Upper lobe of right lung (tissue), 1 donor: ENCODE data around the gene CYREN. TPM values are rescaled to one million over a fixed set of nuclear protein-coding genes. Genes with fewer than 3 reads are reported as not detected.
"Not testable (repeated sequence)": the region's sequence is repeated elsewhere in the genome, so short reads cannot be mapped to it uniquely, and the experiment has no call there.

Source experiments
- ATAC-seq: fragments of 200-7000 bp; cut with Tn5 transposase; one replicate; pipeline ENCODE4 v1.9.1; 2020; ENCODE audit warnings: mild to moderate bottlenecking, moderate library complexity
- DNase-seq: peaks from one replicate; pipeline ENCODE4 v3.0.0-alpha.2; 2020
- H3K27ac ChIP-seq: fragments of 200-600 bp; one replicate; pipeline ENCODE4 v1.8.0; 2022
- H3K27me3 ChIP-seq: fragments of 200-600 bp; one replicate; pipeline ENCODE4 v1.8.0; 2022; ENCODE audit warnings: mild to moderate bottlenecking
- H3K36me3 ChIP-seq: fragments of 200-600 bp; one replicate; pipeline ENCODE4 v1.8.0; 2022
- H3K4me1 ChIP-seq: fragments of 200-600 bp; one replicate; pipeline ENCODE4 v1.8.0; 2022
- H3K4me3 ChIP-seq: fragments of 200-600 bp; one replicate; pipeline ENCODE4 v1.8.0; 2022; ENCODE audit warnings: mild to moderate bottlenecking
- H3K9me3 ChIP-seq: fragments of 200-600 bp; one replicate; pipeline ENCODE4 v1.8.0; 2022
- intact Hi-C: fragments of 100-400 bp; cut with DNase I; formaldehyde crosslinking; loops from one replicate; pipeline ENCODE4 v1.11.0; 2022
- long read RNA-seq: library from polyadenylated mRNA; unstranded; transcript quantifications from one replicate; pipeline ENCODE4 v2.0.0, GENCODE V29; 2021
- total RNA-seq: library from RNA; stranded (reverse); fragmentation: NEBNext Ultra II Directional; extraction: Animal tissue kit (Norgen Biotek cat#: 25700); gene quantifications from one replicate; pipeline ENCODE4 v1.2.1, GENCODE V29; 2021
- TF ChIP-seq, protein P1 (sequence below): fragments of 200-600 bp; IDR thresholded peaks from one replicate; pipeline ENCODE4 v1.8.0; 2022; ENCODE audit warnings: antibody characterized with exemption
- donor health status: DM: no; HTN: yes; CAD: no; lungs with severe emphysema.

The CYREN gene, protein sequence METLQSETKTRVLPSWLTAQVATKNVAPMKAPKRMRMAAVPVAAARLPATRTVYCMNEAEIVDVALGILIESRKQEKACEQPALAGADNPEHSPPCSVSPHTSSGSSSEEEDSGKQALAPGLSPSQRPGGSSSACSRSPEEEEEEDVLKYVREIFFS
- 39.3 TPM for total RNA-seq
- long read RNA-seq, transcript CYREN-202 (4 exons, 1,738 nt), result major isoform, 8 of 51 reads
- long read RNA-seq, partial matches to known transcripts, result 0 of 51 reads
- long read RNA-seq, other reads (novel, unspliced or antisense), result 38 of 51 reads

DNA sequence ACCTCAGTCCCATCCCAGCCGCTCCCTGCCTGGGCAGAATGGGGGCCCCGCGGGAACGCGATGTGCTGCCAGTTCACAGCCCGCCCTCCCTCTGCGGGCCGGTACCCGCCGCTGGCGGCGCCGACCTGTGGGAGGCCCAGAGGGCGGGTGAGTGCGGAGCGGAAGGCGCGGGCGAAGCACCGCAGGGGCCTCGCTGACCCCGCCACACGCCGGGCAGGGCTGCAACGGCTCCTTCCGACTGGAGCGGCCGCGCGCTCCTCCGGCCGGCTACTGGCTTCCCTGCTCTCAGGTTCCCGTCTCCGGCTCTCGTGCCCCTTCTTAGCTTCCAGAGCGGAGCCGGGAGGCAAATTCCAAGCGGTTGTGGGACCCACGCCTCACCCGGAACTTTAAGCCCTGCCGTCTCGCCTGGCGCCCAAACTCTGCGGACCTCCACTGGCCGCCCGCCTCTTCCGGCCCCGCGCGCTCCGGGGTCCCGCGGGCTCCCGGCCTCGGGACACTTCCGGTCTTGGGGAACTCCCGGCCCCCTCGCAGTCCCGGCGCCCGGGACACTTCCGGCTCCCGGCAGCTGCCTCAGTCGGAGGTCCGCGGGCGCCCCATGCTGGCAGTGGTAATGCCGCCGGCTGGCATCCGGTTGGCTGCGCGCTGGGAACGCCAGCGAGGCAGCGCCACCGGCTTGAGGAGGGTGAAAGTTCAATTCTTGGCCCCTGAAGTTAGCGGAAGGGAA is at the start of gene CYREN:
CYREN (minus strand) TSS at position 434 of the 724 bp plus-strand sequence. CDS start 1,785 bp downstream, outside the sequence.
- peak within 1 kb of the TSS; percentile 99 for H3K27ac ChIP-seq
- DNase-seq (peak; percentile 99), ATAC-seq (peak; percentile 96)
- H3K36me3 ChIP-seq, result peaks cover 27% of the 10 kb centered on the region
- H3K4me3 ChIP-seq, result peak within 1 kb of the TSS; percentile 94
- no peaks in the 10 kb centered on the region for H3K27me3 ChIP-seq
- peaks cover 40% of the 10 kb centered on the region for H3K4me1 ChIP-seq
- no peaks in the 10 kb centered on the region for H3K9me3 ChIP-seq
- TF ChIP-seq, protein P1, sequence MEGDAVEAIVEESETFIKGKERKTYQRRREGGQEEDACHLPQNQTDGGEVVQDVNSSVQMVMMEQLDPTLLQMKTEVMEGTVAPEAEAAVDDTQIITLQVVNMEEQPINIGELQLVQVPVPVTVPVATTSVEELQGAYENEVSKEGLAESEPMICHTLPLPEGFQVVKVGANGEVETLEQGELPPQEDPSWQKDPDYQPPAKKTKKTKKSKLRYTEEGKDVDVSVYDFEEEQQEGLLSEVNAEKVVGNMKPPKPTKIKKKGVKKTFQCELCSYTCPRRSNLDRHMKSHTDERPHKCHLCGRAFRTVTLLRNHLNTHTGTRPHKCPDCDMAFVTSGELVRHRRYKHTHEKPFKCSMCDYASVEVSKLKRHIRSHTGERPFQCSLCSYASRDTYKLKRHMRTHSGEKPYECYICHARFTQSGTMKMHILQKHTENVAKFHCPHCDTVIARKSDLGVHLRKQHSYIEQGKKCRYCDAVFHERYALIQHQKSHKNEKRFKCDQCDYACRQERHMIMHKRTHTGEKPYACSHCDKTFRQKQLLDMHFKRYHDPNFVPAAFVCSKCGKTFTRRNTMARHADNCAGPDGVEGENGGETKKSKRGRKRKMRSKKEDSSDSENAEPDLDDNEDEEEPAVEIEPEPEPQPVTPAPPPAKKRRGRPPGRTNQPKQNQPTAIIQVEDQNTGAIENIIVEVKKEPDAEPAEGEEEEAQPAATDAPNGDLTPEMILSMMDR, result peak; percentile 60
- intact Hi-C loops, result no loop called here

DNA sequence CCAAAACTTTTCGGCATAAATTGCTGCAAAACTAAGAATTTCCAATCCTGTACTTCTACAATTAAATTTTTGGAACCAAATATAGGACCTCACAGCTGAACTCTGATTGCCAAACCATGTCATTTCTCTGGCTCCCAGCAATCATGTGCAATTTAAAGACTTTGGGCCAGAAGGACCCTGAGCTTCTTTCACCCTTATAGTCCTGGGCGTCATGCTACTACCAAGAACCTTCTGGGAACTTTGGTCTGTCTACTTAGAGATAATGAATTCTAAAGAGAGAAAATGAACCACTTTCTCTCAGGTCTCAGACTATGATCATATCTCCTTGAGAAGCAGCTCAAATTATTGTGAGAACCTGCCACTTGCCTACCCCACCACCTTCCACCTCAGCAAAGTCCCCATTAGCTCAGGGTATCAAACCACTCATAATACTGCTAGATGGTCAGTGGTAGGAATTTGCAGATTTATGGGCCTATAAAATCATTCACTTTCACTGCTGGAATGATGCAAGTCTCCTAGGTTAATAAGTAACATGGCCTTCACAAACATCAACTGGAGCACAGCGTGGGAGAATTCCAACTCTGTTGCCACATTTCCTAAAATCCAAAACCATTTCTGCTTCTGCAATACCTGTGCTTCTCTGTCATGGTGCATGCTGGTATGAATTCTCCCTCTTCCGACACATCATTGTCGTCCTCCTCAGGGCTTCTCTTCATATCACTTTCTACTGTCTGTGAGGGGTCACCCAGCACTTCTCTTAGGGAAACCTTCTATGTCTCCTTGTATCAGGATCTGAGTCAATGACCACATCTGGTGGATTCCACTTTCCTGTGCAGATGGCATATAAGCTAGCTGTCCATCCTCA is 47.4 kb upstream of the CYREN start:
- no peak overlapping the region for H3K27ac ChIP-seq
- ATAC-seq (peak; percentile 64), DNase-seq (no peak)
- TF ChIP-seq, protein P1, result no peak
- no peak overlapping the region for H3K4me3 ChIP-seq
- no peaks in the 10 kb centered on the region for H3K4me1 ChIP-seq
- H3K36me3 ChIP-seq, result no peaks in the 10 kb centered on the region
- H3K9me3 ChIP-seq, result no peaks in the 10 kb centered on the region
- H3K27me3 ChIP-seq, result no peaks in the 10 kb centered on the region
- intact Hi-C loops, result no loop called here

DNA sequence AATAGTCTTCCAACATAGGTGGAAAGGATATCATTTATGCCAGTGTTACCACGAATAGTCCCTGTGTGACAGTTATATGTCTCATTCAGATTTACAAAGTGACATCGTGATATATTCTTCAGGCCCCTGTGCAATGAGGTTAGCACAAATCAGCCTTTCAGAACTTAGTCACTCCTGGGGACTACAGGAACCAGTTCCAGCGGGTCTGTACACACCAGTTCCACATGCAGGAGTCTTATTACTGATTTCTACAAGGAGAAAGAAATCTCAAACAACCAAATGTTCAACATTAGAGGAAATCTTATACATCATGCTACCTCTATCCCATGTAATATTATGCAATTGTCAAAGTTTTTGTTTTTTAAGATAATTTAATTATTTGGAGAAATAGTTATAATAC is 45.2 kb upstream of the CYREN start:
- no peak for DNase-seq
- no peak overlapping the region for H3K27ac ChIP-seq
- no peak for ATAC-seq
- no peak overlapping the region for H3K4me3 ChIP-seq
- H3K27me3 ChIP-seq, result no peaks in the 10 kb centered on the region
- H3K9me3 ChIP-seq, result no peaks in the 10 kb centered on the region
- H3K36me3 ChIP-seq, result no peaks in the 10 kb centered on the region
- TF ChIP-seq, protein P1, result no peak
- no peaks in the 10 kb centered on the region for H3K4me1 ChIP-seq
- intact Hi-C loops, result no loop called here

DNA sequence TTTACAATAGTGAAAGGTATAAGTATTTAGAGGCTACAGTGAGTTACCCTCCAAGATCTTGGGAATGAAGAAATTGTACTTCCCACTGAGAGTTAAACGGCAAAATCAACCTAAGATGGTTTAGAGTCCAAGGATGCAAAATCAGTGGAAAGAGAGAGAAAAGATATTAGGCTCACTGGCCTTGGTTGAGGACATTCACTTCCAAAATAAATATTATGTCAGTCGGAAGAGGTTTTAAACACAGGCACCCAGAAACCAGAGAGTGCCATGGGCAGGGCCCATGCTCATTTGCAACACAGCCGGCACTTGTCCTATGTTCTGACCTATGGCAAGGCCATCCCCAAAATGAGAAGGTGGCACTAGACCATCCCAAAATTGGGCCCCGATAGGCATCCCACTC is 44.7 kb upstream of the CYREN start:
- ATAC-seq (no peak), DNase-seq (no peak)
- no peaks in the 10 kb centered on the region for H3K9me3 ChIP-seq
- H3K27ac ChIP-seq, result no peak overlapping the region
- H3K4me3 ChIP-seq, result no peak overlapping the region
- TF ChIP-seq, protein P1, result no peak
- no peaks in the 10 kb centered on the region for H3K27me3 ChIP-seq
- peaks cover 5% of the 10 kb centered on the region for H3K4me1 ChIP-seq
- H3K36me3 ChIP-seq, result no peaks in the 10 kb centered on the region
- intact Hi-C loops, result no loop called here

DNA sequence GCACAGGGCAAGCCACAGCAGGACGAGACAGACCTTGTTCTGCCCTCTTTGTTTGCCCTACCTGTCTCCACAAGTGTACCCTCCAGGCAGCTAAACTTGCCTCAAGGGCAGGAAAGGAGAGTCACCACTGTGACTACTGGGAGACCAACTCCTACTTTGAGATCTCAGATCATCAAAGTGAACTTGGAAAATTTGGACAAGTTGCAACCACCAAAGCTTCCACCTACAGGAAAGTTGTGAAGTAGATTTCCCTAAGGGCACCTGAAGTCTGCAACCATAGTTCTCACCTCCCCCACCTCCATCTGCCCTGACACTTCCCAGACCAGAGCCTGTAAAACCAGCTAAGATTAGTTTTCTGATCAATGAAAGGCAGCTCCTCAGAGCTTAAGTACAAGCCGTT is 43.3 kb upstream of the CYREN start:
- H3K27ac ChIP-seq, result no peak overlapping the region

DNA sequence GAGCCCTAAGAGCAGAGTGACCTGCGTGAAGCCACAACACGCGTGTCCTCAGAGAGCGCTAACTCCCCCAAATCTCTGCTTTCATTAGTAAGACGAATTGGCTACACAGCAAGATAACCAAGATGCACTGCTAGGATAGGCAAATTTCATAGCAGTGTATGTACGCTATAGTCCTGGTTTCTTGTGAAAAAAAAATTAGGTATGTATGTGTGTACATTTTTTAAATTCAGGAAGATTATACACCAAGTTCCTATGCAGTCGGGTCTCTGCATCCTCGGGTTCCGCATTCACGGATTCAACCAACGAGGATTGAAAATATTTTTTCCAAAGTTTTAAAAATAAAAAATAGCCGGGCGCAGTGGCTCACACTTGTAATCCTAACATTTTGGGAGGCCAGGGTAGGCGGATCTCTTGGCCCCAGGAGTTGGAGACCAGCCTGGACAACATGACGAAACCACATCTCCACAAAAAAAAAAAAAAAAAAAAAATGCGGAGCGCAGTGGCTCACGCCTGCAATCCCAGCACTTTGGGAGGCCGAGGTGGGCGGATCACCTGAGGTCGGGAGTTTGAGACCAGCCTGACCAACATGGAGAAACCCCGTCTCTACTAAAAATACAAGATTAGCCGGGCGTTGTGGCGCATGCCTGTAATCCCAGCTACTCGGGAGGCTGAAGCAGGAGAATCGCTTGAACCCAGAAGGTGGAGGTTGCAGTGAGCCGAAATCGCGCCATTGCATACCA is 41.6 kb upstream of the CYREN start:
- H3K27me3 ChIP-seq, H3K9me3 ChIP-seq, intact Hi-C loops, DNase-seq, ATAC-seq, H3K36me3 ChIP-seq: not testable (repeated sequence)
- peak overlapping the region; percentile 87 for H3K4me3 ChIP-seq
- peak overlapping the region; percentile 84 for H3K27ac ChIP-seq
- peaks cover 30% of the 10 kb centered on the region for H3K4me1 ChIP-seq

More for the DNA sequence above, 43.3 kb upstream of the CYREN start:
- TF ChIP-seq, protein P1, result no peak
- H3K36me3 ChIP-seq, result no peaks in the 10 kb centered on the region
- ATAC-seq, result no peak
- intact Hi-C loops, result no loop called here
- H3K4me1 ChIP-seq, result peaks cover 15% of the 10 kb centered on the region
- no peak for DNase-seq
- H3K27me3 ChIP-seq, result no peaks in the 10 kb centered on the region
- no peak overlapping the region for H3K4me3 ChIP-seq
- no peaks in the 10 kb centered on the region for H3K9me3 ChIP-seq
